Measurements from ENCODE around the gene OR6B2. TPM values are rescaled to one million over a fixed set of nuclear protein-coding genes. Genes with fewer than 3 reads are reported as not detected.

OR6B2 gene
- total RNA-seq, 1 donor from 2014 or later = not detected

DNA sequence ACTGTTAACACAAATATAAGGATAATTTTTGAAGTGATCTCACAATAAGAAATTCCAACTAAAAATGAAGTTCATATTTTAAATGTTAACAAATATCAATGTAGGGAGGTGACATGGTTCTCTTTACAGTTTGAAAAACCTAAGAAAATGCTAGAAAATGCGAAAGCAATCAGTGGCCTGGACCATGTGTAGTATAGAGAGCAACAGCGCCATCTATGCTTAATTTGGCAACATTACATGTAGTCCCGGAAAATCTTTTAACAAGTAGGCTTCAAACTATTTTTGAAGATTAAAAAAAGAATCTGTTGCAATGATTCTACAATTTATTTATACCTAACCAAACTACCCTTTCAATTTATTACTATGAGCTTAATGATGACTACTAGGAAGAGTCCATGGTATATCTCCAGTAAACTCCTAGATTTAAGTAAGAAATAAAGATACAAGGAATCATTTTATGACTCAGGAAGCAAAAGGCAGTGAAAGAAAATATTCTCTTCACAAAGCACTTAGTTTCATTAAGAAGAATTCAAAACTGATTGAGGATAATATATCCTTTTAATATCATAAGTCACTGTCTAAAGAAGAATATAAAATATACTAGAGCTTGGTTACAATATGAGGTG, 38.4 kb downstream of the OR6B2 start:
- Histone ChIP-seq H3K4me3 (no peak overlapping the region), H3K9me3 (no peaks in the 10 kb centered on the region), H3K4me1 (no peaks in the 10 kb centered on the region), H3K27ac (no peak overlapping the region), H3K36me3 (peaks cover 0 to 23% of the 10 kb centered on the region in 2 donors), H3K27me3 (no peaks in the 10 kb centered on the region)
- no peak for DNase-seq (ENCODE audit: extremely low spot score in 2 of 2)
- intact Hi-C loops (cut with DNase I) = loop anchor here (2.0 to 5.0 kb wide), 2 partner anchors 57 to 960 kb away; no protein-coding TSS in a partner anchor
- TF ChIP-seq POLR2A (IDR thresholded peaks at IDR 0.05) (no peak), POLR2AphosphoS5 (IDR thresholded peaks at IDR 0.05; ENCODE audit: insufficient read depth in 1 of 2, low read depth in 1 of 2) (peak in 1 of 2 donors; percentile 30)
- TF ChIP-seq, protein P1, sequence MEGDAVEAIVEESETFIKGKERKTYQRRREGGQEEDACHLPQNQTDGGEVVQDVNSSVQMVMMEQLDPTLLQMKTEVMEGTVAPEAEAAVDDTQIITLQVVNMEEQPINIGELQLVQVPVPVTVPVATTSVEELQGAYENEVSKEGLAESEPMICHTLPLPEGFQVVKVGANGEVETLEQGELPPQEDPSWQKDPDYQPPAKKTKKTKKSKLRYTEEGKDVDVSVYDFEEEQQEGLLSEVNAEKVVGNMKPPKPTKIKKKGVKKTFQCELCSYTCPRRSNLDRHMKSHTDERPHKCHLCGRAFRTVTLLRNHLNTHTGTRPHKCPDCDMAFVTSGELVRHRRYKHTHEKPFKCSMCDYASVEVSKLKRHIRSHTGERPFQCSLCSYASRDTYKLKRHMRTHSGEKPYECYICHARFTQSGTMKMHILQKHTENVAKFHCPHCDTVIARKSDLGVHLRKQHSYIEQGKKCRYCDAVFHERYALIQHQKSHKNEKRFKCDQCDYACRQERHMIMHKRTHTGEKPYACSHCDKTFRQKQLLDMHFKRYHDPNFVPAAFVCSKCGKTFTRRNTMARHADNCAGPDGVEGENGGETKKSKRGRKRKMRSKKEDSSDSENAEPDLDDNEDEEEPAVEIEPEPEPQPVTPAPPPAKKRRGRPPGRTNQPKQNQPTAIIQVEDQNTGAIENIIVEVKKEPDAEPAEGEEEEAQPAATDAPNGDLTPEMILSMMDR (IDR thresholded peaks at IDR 0.05) = peak; percentile 57 to 75 (median 70)

DNA sequence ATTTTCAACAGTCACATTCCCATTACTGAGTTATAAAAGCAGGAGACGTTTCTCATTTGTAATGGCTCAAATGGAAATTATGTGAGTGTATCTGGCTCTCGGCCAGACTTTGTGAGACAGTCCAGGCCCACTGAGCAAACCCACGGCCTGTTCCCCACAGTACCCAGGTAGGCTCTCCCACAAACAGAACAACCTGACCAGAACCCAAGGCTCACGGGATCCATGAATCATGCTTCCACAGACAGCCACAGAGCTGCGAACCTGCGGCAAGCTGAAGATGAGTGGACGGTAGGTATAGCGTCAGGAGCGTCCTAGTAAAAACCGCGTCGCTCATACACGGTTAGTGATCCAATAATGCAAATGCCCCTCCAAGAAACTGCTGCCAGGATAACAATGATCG, 39.3 kb downstream of the OR6B2 start:
- DNase-seq (ENCODE audit: extremely low spot score in 2 of 2) = no peak
- H3K27me3 ChIP-seq = no peaks in the 10 kb centered on the region
- peaks cover 0 to 29% of the 10 kb centered on the region in 2 donors for H3K36me3 ChIP-seq
- no peak overlapping the region for H3K4me3 ChIP-seq
- intact Hi-C loops (cut with DNase I) = loop anchor here (2.0 to 5.0 kb wide), 2 partner anchors 56 to 959 kb away; no protein-coding TSS in a partner anchor
- H3K9me3 ChIP-seq = no peaks in the 10 kb centered on the region
- TF ChIP-seq, protein P1 (IDR thresholded peaks at IDR 0.05) = no peak
- TF ChIP-seq POLR2AphosphoS5 (IDR thresholded peaks at IDR 0.05; ENCODE audit: insufficient read depth in 1 of 2, low read depth in 1 of 2) = no peak
- TF ChIP-seq POLR2A (IDR thresholded peaks at IDR 0.05) = no peak
- no peaks in the 10 kb centered on the region for H3K4me1 ChIP-seq
- no peak overlapping the region for H3K27ac ChIP-seq

DNA sequence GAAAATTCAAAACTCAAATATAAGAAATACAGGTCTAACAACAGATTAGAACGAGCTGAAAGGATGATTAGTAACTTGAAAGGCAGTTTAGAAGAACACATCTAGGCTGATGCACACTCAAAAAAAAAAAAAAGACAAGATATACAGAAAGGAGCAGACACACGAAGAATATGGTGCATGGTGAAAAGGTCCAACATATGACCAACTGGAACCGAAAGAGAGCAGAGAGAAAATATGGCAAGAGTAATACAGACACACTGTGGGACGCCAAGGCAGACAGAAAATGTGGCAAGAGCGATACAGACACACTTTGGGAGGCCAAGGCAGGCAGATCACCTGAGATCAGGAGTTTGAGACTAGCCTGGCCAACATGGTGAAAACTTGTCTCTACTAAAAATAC, 44.9 kb downstream of the OR6B2 start:
- no peaks in the 10 kb centered on the region for H3K9me3 ChIP-seq
- H3K27me3 ChIP-seq = no peaks in the 10 kb centered on the region
- H3K4me1 ChIP-seq = no peaks in the 10 kb centered on the region
- no peak for DNase-seq (ENCODE audit: extremely low spot score in 2 of 2)
- intact Hi-C loops (cut with DNase I) = no loop called here
- H3K4me3 ChIP-seq = no peak overlapping the region
- H3K36me3 ChIP-seq = peaks cover 0 to 51% of the 10 kb centered on the region in 2 donors
- H3K27ac ChIP-seq = no peak overlapping the region
- TF ChIP-seq POLR2A (IDR thresholded peaks at IDR 0.05) = no peak

DNA sequence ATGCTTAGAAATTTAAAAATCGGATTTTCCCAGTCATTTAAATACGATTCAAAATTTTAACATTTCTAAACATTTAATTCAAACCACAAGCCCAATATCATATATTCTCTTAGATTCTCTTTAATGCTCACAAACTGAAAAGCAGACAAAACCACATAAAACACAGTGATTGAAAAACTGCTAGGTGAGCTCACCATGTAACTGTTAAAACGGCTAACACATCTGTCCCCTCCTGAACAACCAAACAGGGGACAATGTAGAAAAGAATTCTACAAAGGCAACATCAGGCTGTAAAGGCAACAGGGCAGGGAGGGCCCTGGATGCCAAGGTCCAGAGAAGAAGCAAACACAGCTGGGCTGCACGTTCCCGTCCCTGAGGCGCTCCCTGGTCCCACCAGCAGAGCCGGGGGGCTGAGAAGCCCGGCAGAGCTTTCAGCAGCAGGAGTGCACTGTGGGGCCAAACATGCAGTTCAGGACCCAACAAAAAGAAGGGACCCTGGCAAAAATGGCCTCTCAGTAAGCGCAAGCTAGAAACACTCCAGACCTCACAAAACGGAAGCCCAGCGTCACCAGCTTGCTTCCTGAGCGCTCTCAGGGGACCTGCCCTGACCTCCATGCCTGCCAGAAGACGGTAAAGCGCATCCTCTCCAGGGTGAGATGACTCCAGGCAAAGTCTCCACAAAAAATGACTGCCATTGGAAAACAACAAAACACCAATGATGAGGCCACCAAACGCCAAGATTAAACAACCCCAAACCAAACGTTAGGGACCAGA, 45.6 kb downstream of the OR6B2 start:
- TF ChIP-seq POLR2A (IDR thresholded peaks at IDR 0.05) (no peak), POLR2AphosphoS5 (IDR thresholded peaks at IDR 0.05; ENCODE audit: insufficient read depth in 1 of 2, low read depth in 1 of 2) (no peak)
- TF ChIP-seq, protein P1 (IDR thresholded peaks at IDR 0.05) = no peak
- Histone ChIP-seq H3K27ac (no peak overlapping the region), H3K4me3 (no peak overlapping the region), H3K9me3 (no peaks in the 10 kb centered on the region), H3K36me3 (peaks cover 0 to 57% of the 10 kb centered on the region in 2 donors), H3K4me1 (no peaks in the 10 kb centered on the region), H3K27me3 (no peaks in the 10 kb centered on the region)
- no peak for DNase-seq (ENCODE audit: extremely low spot score in 2 of 2)
- intact Hi-C loops (cut with DNase I) = no loop called here

DNA sequence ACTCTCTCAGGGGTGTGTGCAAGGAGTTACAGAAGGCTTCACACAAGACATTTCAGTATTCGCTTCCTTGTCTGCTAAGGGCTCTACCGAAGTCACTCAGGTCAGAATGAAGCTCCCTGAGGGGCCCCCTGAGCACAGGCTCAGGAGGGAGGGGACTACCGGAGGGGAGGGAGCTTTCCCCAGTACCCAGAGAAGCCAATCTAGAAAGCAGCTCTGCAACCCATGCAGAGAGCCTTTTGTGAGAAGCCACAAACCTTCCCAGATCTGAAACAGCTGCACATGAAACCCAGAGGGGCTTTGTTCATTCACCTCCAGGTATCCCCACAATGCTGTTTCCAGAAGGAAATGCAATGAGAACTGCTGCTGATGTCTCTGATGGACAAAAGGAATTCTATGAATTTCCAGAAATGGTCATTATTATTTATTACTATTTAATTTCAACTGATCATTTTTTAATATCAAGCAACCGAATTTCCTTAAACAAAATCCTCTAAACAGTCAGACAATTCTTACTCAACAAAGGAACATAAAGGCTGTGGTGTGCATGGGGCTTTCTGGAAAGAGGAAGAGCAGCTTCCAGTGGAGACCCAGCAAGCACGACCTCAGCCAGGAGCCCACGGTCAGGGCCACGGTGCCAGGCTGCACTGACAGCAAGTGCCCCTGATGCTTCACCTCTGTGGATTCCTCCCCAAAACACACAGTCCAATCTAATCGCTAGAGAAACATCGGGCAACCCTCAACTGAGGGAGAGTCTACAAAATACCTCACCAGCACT, 47.0 kb downstream of the OR6B2 start:
- no peak for DNase-seq (ENCODE audit: extremely low spot score in 2 of 2)
- no peaks in the 10 kb centered on the region for H3K4me1 ChIP-seq
- H3K4me3 ChIP-seq = no peak overlapping the region
- intact Hi-C loops (cut with DNase I) = no loop called here
- no peaks in the 10 kb centered on the region for H3K27me3 ChIP-seq
- peaks cover 0 to 49% of the 10 kb centered on the region in 2 donors for H3K36me3 ChIP-seq
- TF ChIP-seq POLR2A (IDR thresholded peaks at IDR 0.05) = no peak
- no peak for TF ChIP-seq POLR2AphosphoS5 (IDR thresholded peaks at IDR 0.05; ENCODE audit: insufficient read depth in 1 of 2, low read depth in 1 of 2)
- TF ChIP-seq, protein P1 (IDR thresholded peaks at IDR 0.05) = no peak
- H3K9me3 ChIP-seq = no peaks in the 10 kb centered on the region
- no peak overlapping the region for H3K27ac ChIP-seq
